GM21381 (cell line): ENCODE results near the gene CRTC1.
"Not testable (repeated sequence)": the region's sequence is repeated elsewhere in the genome, so short reads cannot be mapped to it uniquely, and the experiment has no call there.

Source experiments
- ATAC-seq: cut with Tn5 transposase; IDR thresholded peaks from one replicate; pipeline ENCODE4 v1.9.1; 2021; ENCODE audit warnings: mild to moderate bottlenecking, moderate library complexity; ENCODE audit not compliant: unreplicated experiment

The CRTC1 gene

DNA sequence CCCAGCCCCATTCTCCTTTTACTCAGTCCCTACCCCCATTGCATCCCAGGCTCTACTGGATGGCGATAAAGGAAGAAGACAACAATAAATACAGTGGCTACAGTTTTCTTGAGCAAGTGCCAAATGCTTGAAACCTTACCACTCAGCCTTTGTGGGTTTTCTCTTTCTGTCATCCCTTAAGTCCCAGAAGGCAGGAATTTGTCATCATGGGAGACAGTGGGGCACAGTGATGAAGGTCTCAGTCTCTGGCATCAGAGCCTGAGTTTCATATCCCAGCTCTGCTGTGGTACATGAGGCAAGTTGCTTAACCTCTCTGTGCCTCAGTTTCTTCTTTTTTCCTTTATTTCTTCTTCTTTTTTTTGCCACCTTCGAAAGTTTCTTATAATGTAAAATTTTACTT, 112.8 kb downstream of the CRTC1 start:
- ATAC-seq = no peak

DNA sequence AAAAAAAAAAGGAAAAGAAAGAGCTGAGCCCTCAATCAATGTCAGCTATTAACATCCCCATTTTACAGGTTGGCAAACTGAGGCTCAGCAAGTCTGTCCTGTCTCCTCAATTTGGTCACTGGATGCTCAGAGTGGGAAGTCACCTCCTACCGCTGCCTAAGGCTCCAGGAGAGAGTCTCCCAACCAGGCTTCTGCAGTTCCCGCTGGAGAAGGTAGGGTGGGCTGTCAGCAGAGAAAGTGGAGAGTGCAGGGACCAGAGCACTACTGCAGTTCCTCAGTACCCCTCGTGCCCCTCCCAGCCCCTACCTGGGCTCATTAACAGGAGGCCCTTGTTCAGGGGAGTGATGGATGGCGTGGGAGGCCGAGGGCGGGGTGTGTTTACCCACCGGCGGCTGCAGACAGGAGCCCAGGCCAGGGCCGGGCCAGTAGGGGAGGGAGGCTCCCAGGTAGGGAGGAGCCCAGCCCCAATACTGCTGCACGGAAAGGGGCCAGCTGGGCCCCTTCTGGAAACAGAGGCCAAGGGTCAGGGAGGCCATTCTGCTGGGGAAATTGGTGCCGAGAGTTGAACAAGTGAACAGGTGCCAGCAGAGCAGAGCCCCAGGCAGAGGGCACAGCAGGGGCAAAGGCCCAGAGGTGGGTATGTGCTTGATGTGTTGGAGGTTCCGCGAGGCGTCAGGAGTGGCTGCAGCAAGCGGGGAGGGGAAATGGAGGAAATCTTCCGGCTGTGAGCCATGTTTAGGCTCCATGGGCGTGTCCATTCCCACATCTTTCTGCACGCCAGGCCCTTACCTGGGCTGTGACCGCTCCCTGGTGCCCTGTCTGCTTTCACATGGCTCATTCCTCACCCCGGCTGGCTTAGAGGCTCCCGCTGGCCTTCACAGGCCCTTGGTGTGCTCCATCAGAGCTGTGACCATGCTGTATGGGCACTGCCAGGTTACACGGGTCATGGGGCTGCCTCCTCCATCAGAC, 115.2 kb downstream of the CRTC1 start:
- ATAC-seq = no peak

- no peak for ATAC-seq
Measured at GRCh38 chr19:18799389-18799970, 116.0 kb downstream of the CRTC1 start.

- ATAC-seq = no peak
Measured at GRCh38 chr19:18800079-18800478, 116.6 kb downstream of the CRTC1 start.

- no peak for ATAC-seq
Measured at GRCh38 chr19:18800636-18801035, 117.2 kb downstream of the CRTC1 start.

DNA sequence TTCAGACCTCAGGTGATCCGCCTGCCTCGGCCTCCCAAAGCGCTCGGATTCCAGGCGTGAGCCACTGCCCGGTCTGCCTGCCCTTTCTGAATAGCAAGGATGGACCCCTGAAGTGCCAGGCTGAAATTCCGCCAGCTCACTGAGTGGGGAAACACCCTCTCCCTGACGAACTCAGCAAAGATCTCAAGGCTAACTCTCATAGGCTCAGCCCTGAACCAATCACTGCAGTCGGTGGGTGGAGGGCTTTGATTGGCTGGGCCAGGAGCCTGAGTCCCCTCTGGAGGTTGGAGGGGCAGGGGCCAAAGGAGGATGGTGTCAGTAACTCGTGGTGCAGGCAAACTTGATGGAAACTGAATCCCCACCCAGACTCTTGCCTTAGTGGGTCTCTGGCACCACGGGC, 118.9 kb downstream of the CRTC1 start:
- ATAC-seq = no peak

DNA sequence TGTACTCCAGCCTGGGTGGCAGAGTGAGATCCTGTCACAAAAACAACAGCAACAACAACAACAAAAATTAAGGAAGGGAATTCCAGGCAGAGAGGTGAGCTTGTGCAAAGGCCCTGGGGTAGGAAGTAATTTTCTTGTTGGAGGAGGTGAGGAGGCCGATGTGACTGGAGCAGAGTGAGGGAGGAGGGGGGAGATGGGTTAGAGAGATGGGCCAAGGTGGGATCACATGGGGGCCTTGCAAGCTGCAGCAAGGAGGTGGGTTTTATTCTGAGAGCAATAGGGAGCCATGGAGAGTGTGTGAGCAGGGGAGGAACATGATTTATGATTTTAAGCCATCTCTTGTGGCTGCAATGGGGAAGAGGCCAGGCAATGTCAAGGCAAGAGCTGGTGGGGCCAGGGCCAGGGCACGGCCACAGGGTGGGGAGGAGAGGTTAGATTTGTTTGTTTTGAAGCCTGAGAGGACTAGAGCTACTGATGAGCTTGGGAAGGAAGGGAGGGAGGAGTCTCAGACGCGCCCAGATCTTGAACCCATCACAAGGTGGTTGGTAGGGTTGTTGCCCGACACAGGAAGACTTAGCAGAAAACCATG, 120.2 kb downstream of the CRTC1 start:
- no peak for ATAC-seq

DNA sequence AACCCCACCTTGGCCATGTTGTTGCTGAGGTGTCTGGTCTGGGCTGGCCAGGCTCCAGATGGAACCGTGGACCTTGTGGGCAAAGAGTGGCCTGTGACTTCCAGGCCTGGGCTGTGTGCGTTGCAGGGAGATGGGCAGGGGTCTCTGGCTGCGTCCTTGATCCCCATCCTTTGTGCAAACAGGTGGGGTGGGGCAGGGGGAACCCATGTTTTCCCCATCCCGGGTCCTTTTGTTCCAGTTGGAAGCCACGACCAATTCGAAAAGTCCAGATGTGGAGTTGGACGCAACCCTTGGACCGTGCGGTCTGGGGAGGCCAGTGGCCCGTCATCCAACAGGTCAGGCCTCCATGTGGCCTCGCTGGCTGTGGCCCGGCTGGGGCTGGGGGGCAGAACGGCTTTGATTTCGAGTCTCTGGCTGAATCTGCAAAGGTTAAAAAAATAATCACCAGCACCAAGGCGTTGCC, 120.7 kb downstream of the CRTC1 start:
- ATAC-seq = no peak

DNA sequence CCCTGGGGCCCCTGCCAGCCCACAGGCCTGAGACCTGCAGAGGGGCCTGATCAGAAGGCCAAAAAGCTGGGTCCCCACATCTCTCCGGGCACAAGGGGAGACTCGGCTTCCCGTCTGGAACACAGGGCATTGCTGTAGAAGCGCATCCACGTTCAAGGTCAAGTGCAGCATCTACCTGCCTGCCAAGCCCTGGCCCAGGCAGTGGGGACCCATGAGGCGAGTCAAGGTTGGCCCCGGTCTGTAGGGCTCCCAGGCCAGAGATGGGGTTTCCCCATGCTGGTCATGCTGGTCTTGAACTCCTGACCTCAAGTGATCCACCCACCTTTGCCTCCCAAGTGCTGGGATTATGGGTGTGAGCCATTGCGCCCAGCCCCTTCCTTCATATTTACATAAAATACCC, 121.2 kb downstream of the CRTC1 start:
- no peak for ATAC-seq

- no peak for ATAC-seq
Measured at GRCh38 chr19:18807861-18808331, 124.4 kb downstream of the CRTC1 start.

GRCh38 chr19:18809149-18809868, 125.8 kb downstream of the CRTC1 start:
- ATAC-seq = no peak

- not testable (repeated sequence) for ATAC-seq
Measured at GRCh38 chr19:18811638-18812037, 128.2 kb downstream of the CRTC1 start.

GRCh38 chr19:18814063-18814462, 130.6 kb downstream of the CRTC1 start:
- ATAC-seq = no peak

DNA sequence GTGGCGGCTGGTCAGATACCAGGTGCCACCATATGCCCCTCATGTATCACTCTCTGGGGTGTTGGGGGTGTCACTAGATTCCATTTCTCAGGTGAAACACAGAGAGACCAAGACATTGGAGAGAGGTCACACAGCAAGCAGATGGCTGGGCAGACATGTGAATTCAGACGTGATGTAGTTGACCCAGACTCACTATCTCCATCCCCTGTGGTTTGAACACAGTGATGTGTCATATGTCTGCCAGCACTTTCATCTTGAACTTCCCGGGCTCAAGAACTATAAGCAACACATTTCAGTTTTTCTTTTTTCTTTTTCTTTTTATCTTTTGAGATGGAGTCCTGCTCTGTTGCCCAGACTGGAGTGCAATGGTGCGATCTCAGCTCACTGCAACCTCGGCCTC, 132.2 kb downstream of the CRTC1 start:
- no peak for ATAC-seq

- not testable (repeated sequence) for ATAC-seq
Measured at GRCh38 chr19:18816645-18817044, 133.2 kb downstream of the CRTC1 start.

- ATAC-seq = no peak
Measured at GRCh38 chr19:18817574-18817973, 134.1 kb downstream of the CRTC1 start.

DNA sequence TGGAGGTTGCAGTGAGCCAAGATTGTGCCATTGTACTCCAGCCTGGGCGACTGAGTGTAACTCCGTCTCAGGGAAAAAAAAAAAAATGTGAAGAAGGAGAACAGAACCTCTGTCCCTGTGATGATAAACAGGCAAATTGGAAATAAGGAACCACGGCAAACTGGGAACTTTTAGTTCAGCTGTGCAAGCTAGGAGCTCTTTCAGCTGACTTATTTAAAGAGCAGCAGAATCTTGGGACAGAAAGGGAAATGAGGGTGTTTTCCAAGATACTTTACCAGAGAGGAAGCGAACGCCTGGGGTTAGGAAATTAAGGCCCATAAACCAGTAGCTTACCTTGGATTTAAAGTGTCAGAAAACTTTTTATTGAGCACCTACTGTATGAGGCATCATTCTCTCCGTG, 145.3 kb downstream of the CRTC1 start:
- no peak for ATAC-seq

- no peak for ATAC-seq
Measured at GRCh38 chr19:18830488-18830887, 147.0 kb downstream of the CRTC1 start.

DNA sequence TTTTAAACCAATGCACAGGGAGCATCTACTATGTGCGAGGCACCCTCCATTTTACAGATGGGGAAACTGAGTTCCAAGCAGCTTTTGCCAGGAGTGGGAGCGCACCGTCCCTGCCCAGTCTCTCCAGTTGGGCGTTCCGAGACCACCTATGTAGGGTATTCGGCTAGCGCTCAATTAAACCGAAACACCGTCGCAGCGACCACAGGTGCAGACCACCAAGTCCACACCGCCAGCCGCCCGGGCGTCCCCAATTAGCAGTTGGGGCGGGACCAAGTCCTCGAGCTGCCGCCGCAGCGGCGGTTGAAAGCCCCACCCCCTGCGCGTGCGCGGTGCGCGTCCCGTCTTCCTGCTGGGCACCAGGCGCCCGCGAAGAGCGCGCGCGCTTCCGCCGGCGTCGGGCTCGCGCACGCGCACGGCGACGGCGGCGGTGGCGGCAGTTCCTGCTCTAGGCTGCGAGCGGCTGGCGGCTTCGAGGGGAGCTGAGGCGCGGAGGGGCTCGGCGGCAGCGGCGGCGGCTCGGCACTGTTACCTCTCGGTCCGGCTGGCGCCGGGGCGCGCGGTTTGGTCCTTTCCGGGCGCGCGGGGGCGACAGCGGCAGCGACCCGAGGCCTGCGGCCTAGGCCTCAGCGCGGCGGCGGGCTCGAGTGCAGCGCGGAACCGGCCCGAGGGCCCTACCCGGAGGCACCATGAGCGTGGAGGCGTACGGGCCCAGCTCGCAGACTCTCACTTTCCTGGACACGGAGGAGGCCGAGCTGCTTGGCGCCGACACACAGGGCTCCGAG, 148.2 kb downstream of the CRTC1 start, which contains the start of gene UPF1:
UPF1 (plus strand) TSS at position 436 of the 782 bp plus-strand sequence; CDS start at position 687, 251 bp downstream.
- peak; percentile 75 for ATAC-seq
